HepG2 (cell line): ENCODE results near the gene TUBB. TPM values are rescaled to one million over a fixed set of nuclear protein-coding genes. Genes with fewer than 3 reads are reported as not detected.

ENCODE experiments used
- HDAC2 ChIP-seq: sonication (generic); formaldehyde crosslinking; IDR thresholded peaks from 2 replicates; pipeline ENCODE4 v1.4.0; 2020; ENCODE audit warnings: missing genetic modification reagents
- HNRNPH1 ChIP-seq: fragments of 200-400 bp; formaldehyde crosslinking; optimal IDR thresholded peaks from 2 replicates; pipeline ENCODE3; 2017; ENCODE audit warnings: mild to moderate bottlenecking, low read depth, low read length
- JARID2 ChIP-seq: sonication (generic); formaldehyde crosslinking; IDR thresholded peaks from 2 replicates; pipeline ENCODE4 v1.8.1; 2023; ENCODE audit warnings: missing genetic modification reagents, inconsistent platforms; ENCODE audit not compliant: insufficient replicate concordance
- MEF2D ChIP-seq: sonication (generic); formaldehyde crosslinking; IDR thresholded peaks from 2 replicates; pipeline ENCODE4 v1.5.1; 2020; ENCODE audit warnings: mild to moderate bottlenecking, missing genetic modification reagents
- MNT ChIP-seq: fragments of 450-650 bp; IDR thresholded peaks from 2 replicates; pipeline ENCODE4 v1.6.1; 2016
- MTF1 ChIP-seq: sonication (generic); formaldehyde crosslinking; IDR thresholded peaks from 2 replicates; pipeline ENCODE4 v1.5.0; 2020; ENCODE audit warnings: missing genetic modification reagents
- NCOA1 ChIP-seq: sonication (generic); formaldehyde crosslinking; IDR thresholded peaks from 2 replicates; pipeline ENCODE4 v1.9.0; 2021; ENCODE audit warnings: missing genetic modification reagents
- NR0B2 ChIP-seq: sonication (generic); formaldehyde crosslinking; IDR thresholded peaks from 2 replicates; pipeline ENCODE4 v1.4.0; 2020; ENCODE audit warnings: mild to moderate bottlenecking, missing genetic modification reagents
- PRDM4 ChIP-seq: sonication (generic); formaldehyde crosslinking; IDR thresholded peaks from 2 replicates; pipeline ENCODE4 v1.9.0; 2021; ENCODE audit warnings: missing genetic modification reagents, borderline replicate concordance
- REPIN1 ChIP-seq: sonication (generic); formaldehyde crosslinking; IDR thresholded peaks from 2 replicates; pipeline ENCODE4 v1.8.0; 2022; ENCODE audit warnings: missing genetic modification reagents, low read depth, mild to moderate bottlenecking, borderline replicate concordance
- RNF219 ChIP-seq: sonication (generic); formaldehyde crosslinking; IDR thresholded peaks from 2 replicates; pipeline ENCODE4 v1.5.0; 2020; ENCODE audit warnings: mild to moderate bottlenecking, missing genetic modification reagents
- SPEN ChIP-seq: sonication (generic); formaldehyde crosslinking; IDR thresholded peaks from 2 replicates; pipeline ENCODE4 v1.5.1; 2020; ENCODE audit warnings: low read depth, mild to moderate bottlenecking, missing genetic modification reagents
- ZBTB1 ChIP-seq: sonication (generic); formaldehyde crosslinking; IDR thresholded peaks from 2 replicates; pipeline ENCODE4 v1.4.0; 2020; ENCODE audit warnings: missing genetic modification reagents, borderline replicate concordance
- ZFY ChIP-seq: sonication (generic); formaldehyde crosslinking; IDR thresholded peaks from 2 replicates; pipeline ENCODE4 v1.4.0; 2020; ENCODE audit warnings: missing genetic modification reagents
- ZMYM2 ChIP-seq: sonication (generic); formaldehyde crosslinking; IDR thresholded peaks from 2 replicates; pipeline ENCODE4 v1.8.0; 2022; ENCODE audit warnings: mild to moderate bottlenecking, missing genetic modification reagents
- ZNF44 ChIP-seq: sonication (generic); formaldehyde crosslinking; IDR thresholded peaks from 2 replicates; pipeline ENCODE4 v1.5.1; 2020; ENCODE audit warnings: mild to moderate bottlenecking, missing genetic modification reagents
- ZNF512B ChIP-seq: sonication (generic); formaldehyde crosslinking; IDR thresholded peaks from 2 replicates; pipeline ENCODE4 v1.5.1; 2020; ENCODE audit warnings: missing genetic modification reagents, mild to moderate bottlenecking, borderline replicate concordance
- ZNF589 ChIP-seq: sonication (generic); formaldehyde crosslinking; conservative IDR thresholded peaks from 2 replicates; pipeline ENCODE4 v1.8.0; 2022; ENCODE audit warnings: mild to moderate bottlenecking, moderate library complexity, missing genetic modification reagents
- ZSCAN25 ChIP-seq: sonication (generic); formaldehyde crosslinking; IDR thresholded peaks from 2 replicates; pipeline ENCODE4 v1.8.0; 2022; ENCODE audit warnings: mild to moderate bottlenecking, missing genetic modification reagents
- polyA plus RNA-seq, 8 experiments: library from polyadenylated mRNA; depleted of rRNA in 3 of 8; stranded (reverse) in 7 of 8; unstranded in 1 of 8; fragments of >200 nt; fragmentation: Illumina TruSeq in 4 of 8; extraction: Trizol in 4 of 8; gene quantifications; 2 replicates each; pipeline versions ENCODE4 v1.2.1 to v1.2.3, GENCODE V29; 2011 to 2016; ENCODE audit warnings: low read depth in 4 of 8, missing spikeins in 1 of 8, mixed read lengths in 1 of 8; ENCODE audit not compliant: insufficient read depth in 1 of 8
- total RNA-seq, 5 experiments: library from RNA; depleted of rRNA; stranded (reverse); fragments of >200 nt; fragmentation: Illumina TruSeq; extraction: Trizol; gene quantifications; 2 replicates each; pipeline ENCODE4 v1.2.3, GENCODE V29; 2016; ENCODE audit warnings: low read depth in 1 of 5

The TUBB gene
- total and polyA plus RNA-seq, 2 of the 13 experiments (the other 11 are each of a cell fraction or from before 2014, with no cell fraction given), result 911 to 1,163 TPM

GRCh38 chr6:30769088-30769852, 49.1 kb downstream of the TUBB start (continued):
- TF ChIP-seq ZNF512B (CRISPR knock-in tag), result peak; percentile 55; the same call in 1 of the 2 replicates
- TF ChIP-seq REPIN1 (CRISPR knock-in tag), result peak; percentile 15; the same call in 1 of the 2 replicates
- TF ChIP-seq MTF1, result no peak
- TF ChIP-seq ZBTB1 (CRISPR knock-in tag), result peak; percentile 8; the same call in 1 of the 2 replicates
- peak; percentile 59 for TF ChIP-seq HNRNPH1
- no peak; the same call in none of the 2 replicates for TF ChIP-seq ZFY (CRISPR knock-in tag)
- no peak; the same call in 1 of the 2 replicates for TF ChIP-seq ZNF44 (CRISPR knock-in tag)
- peak; percentile 85 for TF ChIP-seq ZSCAN25 (CRISPR knock-in tag)
- no peak for TF ChIP-seq JARID2 (CRISPR knock-in tag)
- TF ChIP-seq HDAC2, result peak; percentile 87
- peak; percentile 87 for TF ChIP-seq MEF2D
- TF ChIP-seq PRDM4, result no peak
- TF ChIP-seq ZNF589 (CRISPR knock-in tag), result no peak; the same call in none of the 2 replicates
- TF ChIP-seq NCOA1 (CRISPR knock-in tag), result no peak
- peak; percentile 96 for TF ChIP-seq RNF219 (CRISPR knock-in tag)
- TF ChIP-seq ZMYM2 (CRISPR knock-in tag), result 0 out of 2 replicates have a peak, but pooled peaks have one; percentile 54
- TF ChIP-seq MNT, result peak; percentile 45; the same call in 1 of the 2 replicates
- 0 out of 2 replicates have a peak, but pooled peaks have one; percentile 49 for TF ChIP-seq NR0B2 (CRISPR knock-in tag)
- TF ChIP-seq SPEN (CRISPR knock-in tag), result peak; percentile 91
